PC-9 (cell line): ENCODE data around the gene MUC5AC. TPM values are rescaled to one million over a fixed set of nuclear protein-coding genes. Genes with fewer than 3 reads are reported as not detected.

Experiments used
- BruUV-seq: library from RNA; stranded (reverse); fragments of 400-500 nt; replicated peaks from 2 replicates; lab custom pipeline; 2021; lab: Mats Ljungman, UMichigan
- CTCF ChIA-PET: fragments of 300-600 bp; sonication (Branson Sonifier 250); formaldehyde crosslinking; loops from one replicate; lab custom pipeline; 2022; ENCODE audit warnings: antibody characterized with exemption; lab: Charles Lee
- POLR2A ChIA-PET: fragments of 300-600 bp; sonication (Branson Sonifier 250); formaldehyde crosslinking; loops from one replicate; lab custom pipeline; 2022; ENCODE audit warnings: antibody characterized with exemption; ENCODE audit not compliant: unreplicated experiment; lab: Charles Lee
- DNase-seq, 2 experiments: peaks; one replicate each; pipeline versions ENCODE4 v3.0.0 to v3.0.0-alpha.2; 2015 to 2022; ENCODE audit warnings: mixed read lengths in 1 of 2
- H2AFZ ChIP-seq: fragments of 200-600 bp; sonication (generic); 2 replicates; pipeline ENCODE4 v1.8.1; 2017; ENCODE audit warnings: antibody characterized with exemption
- H3F3A ChIP-seq: fragments of 200-600 bp; sonication (generic); 2 replicates; pipeline ENCODE4 v1.8.1; 2017; ENCODE audit warnings: antibody characterized with exemption, mild to moderate bottlenecking, low read depth; ENCODE audit not compliant: insufficient read depth
- H3K27ac ChIP-seq: fragments of 200-600 bp; sonication (generic); 2 replicates; pipeline ENCODE4 v1.6.1; 2016; ENCODE audit warnings: mixed run types
- H3K27me3 ChIP-seq: fragments of 200-600 bp; sonication (generic); 2 replicates; pipeline ENCODE4 v1.6.1; 2016; ENCODE audit warnings: low read depth, mixed run types; ENCODE audit not compliant: insufficient read depth
- H3K36me3 ChIP-seq: fragments of 200-600 bp; sonication (generic); 2 replicates; pipeline ENCODE4 v1.6.1; 2016; ENCODE audit warnings: low read depth, mixed run types
- H3K4me1 ChIP-seq: fragments of 200-600 bp; sonication (generic); replicated peaks from 2 replicates; pipeline ENCODE4 v1.6.1; 2016; ENCODE audit warnings: mixed run types; ENCODE audit not compliant: insufficient read depth
- H3K4me2 ChIP-seq: fragments of 200-600 bp; sonication (generic); 2 replicates; pipeline ENCODE4 v1.6.1; 2017; ENCODE audit warnings: mixed run types
- H3K4me3 ChIP-seq: fragments of 200-600 bp; sonication (generic); 2 replicates; pipeline ENCODE4 v1.6.1; 2016; ENCODE audit warnings: mixed run types
- H3K79me2 ChIP-seq: fragments of 200-600 bp; sonication (generic); 2 replicates; pipeline ENCODE4 v1.6.1; 2017; ENCODE audit warnings: low read depth, mixed run types
- H3K9me2 ChIP-seq: fragments of 200-600 bp; sonication (generic); 2 replicates; pipeline ENCODE4 v1.8.1; 2017; ENCODE audit warnings: mild to moderate bottlenecking; ENCODE audit not compliant: insufficient read depth
- H3K9me3 ChIP-seq: fragments of 200-600 bp; sonication (generic); 2 replicates; pipeline ENCODE4 v1.8.1; 2016; ENCODE audit warnings: low read depth; ENCODE audit not compliant: insufficient read depth
- H4K20me1 ChIP-seq: fragments of 200-600 bp; sonication (generic); 2 replicates; pipeline ENCODE4 v1.8.1; 2017; ENCODE audit not compliant: insufficient read depth
- CTCF ChIP-seq: fragments of 200-600 bp; sonication (generic); conservative IDR thresholded peaks from 2 replicates; pipeline ENCODE4 v1.6.1; 2017; ENCODE audit warnings: mixed run types, antibody characterized with exemption, mild to moderate bottlenecking, moderate library complexity
- EZH2 ChIP-seq: fragments of 200-600 bp; sonication (generic); IDR thresholded peaks from 2 replicates; pipeline ENCODE4 v1.8.0; 2017; ENCODE audit warnings: antibody characterized with exemption, low read depth
- intact Hi-C: fragments of 100-400 bp; cut with micrococcal nuclease; formaldehyde crosslinking; loops from one replicate; pipeline ENCODE4 v1.10.0; 2022; ENCODE audit not compliant: unreplicated experiment
- total RNA-seq: library from RNA; stranded (reverse); gene quantifications from 2 replicates; pipeline ENCODE4 v1.2.3, GENCODE V29; 2021

Gene MUC5AC
- total RNA-seq, 1 experiment from 2014 or later, result 0.09 TPM

GRCh38 chr11:1196516-1197391 is 39.0 kb downstream of the MUC5AC start:
- H3K79me2 ChIP-seq, result no peaks in the 10 kb centered on the region
- intact Hi-C loops, result no loop called here
- H3K4me2 ChIP-seq, result no peak overlapping the region
- H3K9me2 ChIP-seq, result no peaks in the 10 kb centered on the region
- ChIA-PET CTCF (no interaction called here), POLR2A (no interaction called here)
- no peaks in the 10 kb centered on the region for H3K27me3 ChIP-seq
- H3K9me3 ChIP-seq, result no peaks in the 10 kb centered on the region
- H2AFZ ChIP-seq, result no peak overlapping the region
- H3F3A ChIP-seq, result no peaks in the 10 kb centered on the region
- no peak overlapping the region for H3K27ac ChIP-seq
- no peaks in the 10 kb centered on the region for H4K20me1 ChIP-seq
- no peak overlapping the region for H3K4me3 ChIP-seq
- TF ChIP-seq EZH2, result no peak
- DNase-seq, result no peak
- no TSS peak for BruUV-seq
- H3K36me3 ChIP-seq, result no peaks in the 10 kb centered on the region
- H3K4me1 ChIP-seq, result peaks cover 13% of the 10 kb centered on the region; the same call in 1 of the 2 replicates

GRCh38 chr11:1197431-1197885 is 39.7 kb downstream of the MUC5AC start:
- H3K79me2 ChIP-seq, result no peaks in the 10 kb centered on the region
- H3K4me1 ChIP-seq, result peaks cover 13% of the 10 kb centered on the region; the same call in 1 of the 2 replicates
- no peaks in the 10 kb centered on the region for H3K9me2 ChIP-seq
- BruUV-seq, result no TSS peak
- TF ChIP-seq EZH2, result no peak
- no peaks in the 10 kb centered on the region for H3K27me3 ChIP-seq
- no peak for DNase-seq
- H3F3A ChIP-seq, result no peaks in the 10 kb centered on the region
- H3K36me3 ChIP-seq, result no peaks in the 10 kb centered on the region
- H2AFZ ChIP-seq, result no peak overlapping the region
- intact Hi-C loops, result no loop called here
- no peak overlapping the region for H3K27ac ChIP-seq
- no peaks in the 10 kb centered on the region for H3K9me3 ChIP-seq
- CTCF ChIA-PET, result no interaction called here
- H3K4me2 ChIP-seq, result no peak overlapping the region
- H3K4me3 ChIP-seq, result no peak overlapping the region
- POLR2A ChIA-PET, result no interaction called here
- H4K20me1 ChIP-seq, result no peaks in the 10 kb centered on the region

- ChIA-PET CTCF (no interaction called here), POLR2A (no interaction called here)
- Histone ChIP-seq H3K4me3 (no peak overlapping the region), H3K9me2 (no peaks in the 10 kb centered on the region), H2AFZ (no peak overlapping the region), H3K4me1 (peaks cover 17% of the 10 kb centered on the region), H3K9me3 (no peaks in the 10 kb centered on the region), H4K20me1 (no peaks in the 10 kb centered on the region), H3K27me3 (no peaks in the 10 kb centered on the region), H3K4me2 (no peak overlapping the region), H3K79me2 (no peaks in the 10 kb centered on the region), H3F3A (no peaks in the 10 kb centered on the region), H3K36me3 (no peaks in the 10 kb centered on the region), H3K27ac (no peak overlapping the region)
- intact Hi-C loops, result no loop called here
- BruUV-seq, result no TSS peak
- DNase-seq, result no peak
- TF ChIP-seq EZH2 (no peak), CTCF (no peak)
Measured at GRCh38 chr11:1197886-1198560, 40.3 kb downstream of the MUC5AC start.

GRCh38 chr11:1198561-1199240 is 40.9 kb downstream of the MUC5AC start:
- Histone ChIP-seq H3K9me2 (no peaks in the 10 kb centered on the region), H3K27ac (no peak overlapping the region), H2AFZ (no peak overlapping the region), H3F3A (peaks cover 4% of the 10 kb centered on the region), H3K4me3 (no peak overlapping the region), H4K20me1 (no peaks in the 10 kb centered on the region), H3K27me3 (no peaks in the 10 kb centered on the region), H3K4me1 (peaks cover 23% of the 10 kb centered on the region), H3K36me3 (no peaks in the 10 kb centered on the region), H3K9me3 (no peaks in the 10 kb centered on the region), H3K4me2 (no peak overlapping the region), H3K79me2 (no peaks in the 10 kb centered on the region)
- no TSS peak for BruUV-seq
- POLR2A ChIA-PET, result no interaction called here
- TF ChIP-seq EZH2 (no peak), CTCF (no peak)
- no peak for DNase-seq
- CTCF ChIA-PET, result no interaction called here
- intact Hi-C loops, result no loop called here
